MCF 10A (cell line): ENCODE measurements around the gene HDAC7. TPM values are rescaled to one million over a fixed set of nuclear protein-coding genes. Genes with fewer than 3 reads are reported as not detected.
"Not testable (repeated sequence)": the region's sequence is repeated elsewhere in the genome, so short reads cannot be mapped to it uniquely, and the experiment has no call there.

Experiments used
- BruUV-seq: library from RNA; stranded (reverse); fragments of 400-500 nt; replicated peaks from 2 replicates; lab custom pipeline; 2021; lab: Mats Ljungman, UMichigan
- CTCF ChIA-PET: fragments of 300-600 bp; sonication (Branson Sonifier 250); formaldehyde crosslinking; extraction: SDS; loops from one replicate; lab custom pipeline; 2021; ENCODE audit warnings: antibody characterized with exemption, inconsistent platforms; lab: Yijun Ruan, JAX
- POLR2A ChIA-PET: fragments of 300-600, 350-650 bp; sonication (Branson Sonifier 250); formaldehyde crosslinking; extraction: SDS; loops from one replicate; lab custom pipeline; 2020; ENCODE audit warnings: antibody characterized with exemption, inconsistent platforms; lab: Yijun Ruan, JAX
- DNase-seq: peaks from one replicate; pipeline ENCODE4 v3.0.0-alpha.2; 2018; ENCODE audit not compliant: unreplicated experiment
- H3K27ac Mint-ChIP-seq: one replicate; pipeline ENCODE4 v1.8.0; 2022; ENCODE audit warnings: mild to moderate bottlenecking, low read depth, mixed read lengths; ENCODE audit not compliant: unreplicated experiment
- H3K27me3 Mint-ChIP-seq: one replicate; pipeline ENCODE4 v1.8.0; 2022; ENCODE audit warnings: mixed read lengths; ENCODE audit not compliant: insufficient read depth, unreplicated experiment
- H3K36me3 Mint-ChIP-seq: one replicate; pipeline ENCODE4 v1.8.0; 2022; ENCODE audit warnings: mild to moderate bottlenecking, moderate library complexity, mixed read lengths; ENCODE audit not compliant: insufficient read depth, unreplicated experiment
- H3K4me1 Mint-ChIP-seq: one replicate; pipeline ENCODE4 v1.8.0; 2022; ENCODE audit warnings: mixed read lengths; ENCODE audit not compliant: insufficient read depth, unreplicated experiment
- H3K4me3 Mint-ChIP-seq: one replicate; pipeline ENCODE4 v1.8.0; 2022; ENCODE audit warnings: mild to moderate bottlenecking, moderate library complexity, mixed read lengths; ENCODE audit not compliant: unreplicated experiment
- H3K9me3 Mint-ChIP-seq: one replicate; pipeline ENCODE4 v1.8.0; 2022; ENCODE audit warnings: mixed read lengths; ENCODE audit not compliant: unreplicated experiment
- intact Hi-C: fragments of 100-400 bp; cut with micrococcal nuclease; formaldehyde crosslinking; loops from 2 replicates; pipeline ENCODE4 v1.14.1; 2022
- total RNA-seq: library from RNA; stranded (reverse); gene quantifications from 2 replicates; pipeline ENCODE4 v1.2.3, GENCODE V29; 2022
- TF ChIP-seq, protein P1 (sequence below): fragments of 200-600 bp; IDR thresholded peaks from one replicate; pipeline ENCODE4 v1.8.0; 2022; ENCODE audit warnings: antibody characterized with exemption, mild to moderate bottlenecking; ENCODE audit not compliant: unreplicated experiment

HDAC7 gene
- total RNA-seq, 1 experiment from 2014 or later: 80.1 TPM

DNA sequence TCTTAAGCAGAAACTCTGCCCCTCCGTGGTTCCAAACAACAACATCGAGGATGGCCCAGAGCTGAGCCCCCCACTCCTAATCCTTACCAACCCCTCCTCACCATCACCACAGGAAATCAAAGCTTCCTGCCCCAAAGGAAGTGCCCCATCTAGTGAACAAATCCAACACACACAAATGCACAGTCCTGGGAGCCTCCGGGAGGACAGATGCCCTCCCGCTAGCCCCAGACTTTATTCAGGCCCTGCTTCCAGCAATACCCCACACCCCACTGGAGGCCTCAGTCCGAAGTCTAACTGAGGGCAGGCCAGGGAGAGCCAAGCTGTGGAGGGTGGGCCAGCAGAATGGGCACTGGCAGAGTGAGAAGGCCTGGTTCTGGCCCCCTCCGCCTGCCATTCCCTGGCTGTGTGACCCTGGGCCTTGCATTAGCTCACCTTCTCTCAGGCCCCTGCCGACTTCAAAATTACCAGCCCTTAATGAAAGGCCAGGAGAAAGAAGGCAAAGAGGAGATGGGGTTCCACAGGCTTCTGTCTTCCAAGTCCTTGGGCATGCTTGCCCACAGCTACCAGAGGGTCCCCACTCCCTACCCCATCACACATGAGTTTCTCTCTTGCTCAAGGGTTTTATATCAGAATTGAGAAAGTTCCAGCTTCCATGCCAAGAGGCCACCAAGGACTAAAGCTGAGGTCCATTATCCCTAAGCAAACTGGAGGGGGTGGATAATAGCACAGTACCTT lies 2.3 kb downstream of the HDAC7 start:
- peak overlapping the region; percentile 91 for H3K27ac Mint-ChIP-seq
- peaks cover 68% of the 10 kb centered on the region for H3K4me1 Mint-ChIP-seq
- DNase-seq: no peak
- H3K9me3 Mint-ChIP-seq: no peaks in the 10 kb centered on the region
- BruUV-seq: TSS peak; percentile 18
- intact Hi-C loops: loop anchor here (5.0 kb wide), 1 partner anchor 40 kb away; no protein-coding TSS in a partner anchor
- peak overlapping the region; percentile 98 for H3K4me3 Mint-ChIP-seq
- ChIA-PET CTCF (interaction anchor here (0.6 to 4.2 kb wide), 18 partner anchors 9 to 537 kb away, joined by 3 to 33 read pairs (median 4); partner anchors contain the start of gene RPAP3), POLR2A (interaction anchor here (0.7 to 5.9 kb wide), 5 partner anchors 9 to 292 kb away, joined by 3 to 110 read pairs (median 4); no protein-coding TSS in a partner anchor)
- no peaks in the 10 kb centered on the region for H3K27me3 Mint-ChIP-seq
- no peaks in the 10 kb centered on the region for H3K36me3 Mint-ChIP-seq
- TF ChIP-seq, protein P1, sequence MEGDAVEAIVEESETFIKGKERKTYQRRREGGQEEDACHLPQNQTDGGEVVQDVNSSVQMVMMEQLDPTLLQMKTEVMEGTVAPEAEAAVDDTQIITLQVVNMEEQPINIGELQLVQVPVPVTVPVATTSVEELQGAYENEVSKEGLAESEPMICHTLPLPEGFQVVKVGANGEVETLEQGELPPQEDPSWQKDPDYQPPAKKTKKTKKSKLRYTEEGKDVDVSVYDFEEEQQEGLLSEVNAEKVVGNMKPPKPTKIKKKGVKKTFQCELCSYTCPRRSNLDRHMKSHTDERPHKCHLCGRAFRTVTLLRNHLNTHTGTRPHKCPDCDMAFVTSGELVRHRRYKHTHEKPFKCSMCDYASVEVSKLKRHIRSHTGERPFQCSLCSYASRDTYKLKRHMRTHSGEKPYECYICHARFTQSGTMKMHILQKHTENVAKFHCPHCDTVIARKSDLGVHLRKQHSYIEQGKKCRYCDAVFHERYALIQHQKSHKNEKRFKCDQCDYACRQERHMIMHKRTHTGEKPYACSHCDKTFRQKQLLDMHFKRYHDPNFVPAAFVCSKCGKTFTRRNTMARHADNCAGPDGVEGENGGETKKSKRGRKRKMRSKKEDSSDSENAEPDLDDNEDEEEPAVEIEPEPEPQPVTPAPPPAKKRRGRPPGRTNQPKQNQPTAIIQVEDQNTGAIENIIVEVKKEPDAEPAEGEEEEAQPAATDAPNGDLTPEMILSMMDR: no peak

DNA sequence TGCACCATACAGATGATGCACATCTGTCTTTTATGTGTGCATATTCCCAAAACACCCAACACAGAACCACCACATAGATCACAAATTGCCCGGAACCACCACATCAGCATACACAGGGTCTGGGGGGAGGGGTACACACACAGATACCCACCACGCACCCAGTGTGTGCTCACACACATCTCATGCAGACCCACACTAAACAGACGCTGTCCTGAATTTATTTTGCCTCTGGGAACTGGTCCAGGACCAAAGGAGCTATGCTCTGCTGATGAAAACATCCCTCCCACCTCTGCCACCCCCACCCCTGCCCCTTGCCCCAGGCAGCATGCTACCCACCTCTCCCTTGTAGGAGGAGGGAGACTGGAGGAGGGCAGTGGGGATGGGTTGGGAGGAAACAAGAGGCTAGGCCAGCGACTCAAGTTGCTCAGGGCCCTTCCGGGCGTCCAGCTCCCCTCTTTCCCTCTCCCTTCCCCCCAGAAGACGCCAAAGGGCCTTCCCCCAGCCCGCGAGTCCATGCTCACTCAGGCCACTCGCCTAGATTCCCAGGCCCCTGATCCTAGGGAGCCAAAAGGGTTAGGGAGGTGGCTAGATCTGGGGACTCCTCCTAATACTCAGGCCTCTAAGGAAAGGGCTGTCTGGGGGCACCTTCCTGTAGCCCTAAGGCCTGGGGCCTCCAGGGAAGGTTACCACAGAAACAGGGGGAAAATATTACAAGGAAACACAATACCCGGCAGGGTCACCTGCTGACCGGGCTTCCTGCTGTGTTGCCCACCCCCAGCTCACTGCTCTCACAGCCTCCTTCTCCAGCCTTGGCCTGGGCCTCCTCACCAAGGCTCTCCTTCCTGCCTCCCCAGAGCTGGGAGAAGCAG lies 3.1 kb downstream of the HDAC7 start:
- no peaks in the 10 kb centered on the region for H3K9me3 Mint-ChIP-seq
- no peaks in the 10 kb centered on the region for H3K27me3 Mint-ChIP-seq
- TF ChIP-seq, protein P1: no peak
- ChIA-PET CTCF (interaction anchor here (0.6 to 4.2 kb wide), 18 partner anchors 9 to 536 kb away, joined by 3 to 33 read pairs (median 4); no protein-coding TSS in a partner anchor), POLR2A (interaction anchor here (0.7 to 5.9 kb wide), 5 partner anchors 9 to 293 kb away, joined by 3 to 110 read pairs (median 4); no protein-coding TSS in a partner anchor)
- DNase-seq: no peak
- H3K4me3 Mint-ChIP-seq: peak overlapping the region; percentile 98
- H3K36me3 Mint-ChIP-seq: no peaks in the 10 kb centered on the region
- intact Hi-C loops: loop anchor here (5.0 kb wide), 1 partner anchor 39 kb away; no protein-coding TSS in a partner anchor
- peak overlapping the region; percentile 91 for H3K27ac Mint-ChIP-seq
- peaks cover 68% of the 10 kb centered on the region for H3K4me1 Mint-ChIP-seq
- BruUV-seq: no TSS peak

DNA sequence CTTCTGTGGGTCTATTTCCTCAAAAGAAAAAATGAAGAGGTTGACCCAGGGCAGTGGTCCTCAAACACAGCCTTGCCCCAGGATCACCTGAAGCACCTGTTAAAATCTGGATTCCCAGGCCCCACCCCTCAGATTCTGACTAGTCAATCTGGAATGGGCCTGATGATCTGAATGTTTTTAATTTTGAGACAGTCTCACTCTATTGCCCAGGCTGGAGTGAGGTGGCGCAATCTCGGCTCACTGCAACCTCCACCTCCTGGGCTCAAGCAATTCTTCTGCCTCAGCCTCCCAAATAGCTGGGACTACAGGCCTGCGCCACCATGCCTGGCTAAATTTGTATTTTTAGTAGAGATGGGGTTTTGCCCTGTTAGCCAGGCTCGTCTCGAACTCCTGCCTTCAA lies 4.3 kb downstream of the HDAC7 start:
- H3K27ac Mint-ChIP-seq, H3K27me3 Mint-ChIP-seq, DNase-seq, BruUV-seq, H3K9me3 Mint-ChIP-seq, H3K4me3 Mint-ChIP-seq, POLR2A ChIA-PET, H3K36me3 Mint-ChIP-seq: not testable (repeated sequence)
- intact Hi-C loops: loop anchor here (5.0 kb wide), 1 partner anchor 38 kb away; no protein-coding TSS in a partner anchor
- H3K4me1 Mint-ChIP-seq: peaks cover 69% of the 10 kb centered on the region
- CTCF ChIA-PET: interaction anchor here (0.7 to 2.6 kb wide), 3 partner anchors 13 to 20 kb away, joined by 3 to 12 read pairs (median 4); no protein-coding TSS in a partner anchor

DNA sequence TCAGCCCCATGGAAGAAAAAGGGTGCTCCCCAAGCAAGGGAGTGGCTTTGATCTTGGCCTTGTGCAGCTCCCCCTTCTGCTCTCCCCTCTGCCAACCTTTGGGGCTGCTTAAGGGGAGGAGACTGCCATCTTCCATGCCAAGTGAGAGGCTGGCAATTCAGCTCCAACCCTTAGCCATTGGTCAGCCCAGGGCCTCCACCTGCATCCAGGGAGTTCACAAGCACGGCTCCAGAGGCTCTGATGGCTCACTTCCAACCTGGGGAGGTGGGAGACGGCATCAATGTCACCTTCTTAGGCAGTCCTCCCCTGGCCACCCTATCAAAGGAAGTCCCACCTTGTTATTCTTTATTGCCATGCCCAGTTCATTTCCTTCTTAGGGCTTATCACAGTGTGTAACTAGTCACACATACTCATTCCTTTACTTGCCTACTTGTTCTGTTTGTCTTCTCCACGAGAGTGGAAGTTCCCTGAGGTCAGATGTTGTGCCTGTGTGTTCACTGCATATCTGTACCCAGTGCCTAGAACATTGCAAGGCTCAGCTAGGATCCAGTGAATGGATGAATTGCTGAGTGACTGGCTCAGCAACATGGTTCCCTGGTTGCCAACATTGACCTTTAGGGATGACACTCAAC lies 5.0 kb downstream of the HDAC7 start:
- H3K4me3 Mint-ChIP-seq: no peak overlapping the region
- BruUV-seq: no TSS peak
- CTCF ChIA-PET: interaction anchor here (0.6 to 7.8 kb wide), 10 partner anchors 14 to 624 kb away, joined by 3 to 72 read pairs (median 4); no protein-coding TSS in a partner anchor
- intact Hi-C loops: loop anchor here (5.0 kb wide), 1 partner anchor 37 kb away; no protein-coding TSS in a partner anchor
- H3K27ac Mint-ChIP-seq: no peak overlapping the region
- no peaks in the 10 kb centered on the region for H3K9me3 Mint-ChIP-seq
- POLR2A ChIA-PET: interaction anchor here (1.1 to 3.2 kb wide), 5 partner anchors 11 to 33 kb away, joined by 3 to 35 read pairs (median 14); no protein-coding TSS in a partner anchor
- DNase-seq: no peak
- H3K36me3 Mint-ChIP-seq: no peaks in the 10 kb centered on the region
- H3K4me1 Mint-ChIP-seq: peaks cover 70% of the 10 kb centered on the region
- no peaks in the 10 kb centered on the region for H3K27me3 Mint-ChIP-seq
- TF ChIP-seq, protein P1: no peak
